ENCODE results near the gene HIRA.

DNA sequence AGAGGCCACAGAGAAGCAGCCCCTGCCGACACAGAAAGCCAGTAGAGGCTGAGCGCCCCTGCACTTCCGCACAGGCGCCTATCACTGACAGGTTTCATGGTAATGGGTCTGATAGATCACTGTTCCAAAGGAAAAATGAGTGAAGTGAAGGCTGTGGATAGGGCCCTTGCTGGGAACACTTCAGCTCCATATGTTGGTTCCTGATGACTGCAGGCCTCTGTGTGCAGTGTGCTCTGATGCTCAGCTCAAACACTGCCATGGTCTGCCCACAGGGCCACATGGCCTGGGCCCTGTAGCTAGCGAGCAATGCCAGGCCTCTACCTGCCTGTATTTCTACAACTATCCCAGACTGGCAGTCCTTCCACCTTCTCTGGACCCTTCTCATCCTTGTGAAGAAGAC, 77.3 kb downstream of the HIRA start:
- TF ChIP-seq SAP30 (IDR thresholded peaks at IDR 0.05; ENCODE audit: insufficient read depth, insufficient replicate concordance, low read length) (no peak), EP300 (IDR thresholded peaks at IDR 0.05; ENCODE audit: borderline replicate concordance in 1 of 2, low read depth in 2 of 2, low read length in 2 of 2) (no peak), ZNF274 (IDR thresholded peaks at IDR 0.05; ENCODE audit: borderline replicate concordance, extremely low read depth, low read length) (no peak), POLR2AphosphoS5 (IDR thresholded peaks at IDR 0.05; ENCODE audit: low read depth, low read length) (no peak), CTCF (IDR thresholded peaks at IDR 0.05; ENCODE audit: control extremely low read depth in 1 of 3, insufficient read depth in 1 of 3, low read depth in 1 of 3, low read length in 3 of 3) (no peak)
